ENCODE results near the gene CCM2.
A peak's percentile ranks its signal among the peaks of the same experiment; 100 is the strongest.

DNA sequence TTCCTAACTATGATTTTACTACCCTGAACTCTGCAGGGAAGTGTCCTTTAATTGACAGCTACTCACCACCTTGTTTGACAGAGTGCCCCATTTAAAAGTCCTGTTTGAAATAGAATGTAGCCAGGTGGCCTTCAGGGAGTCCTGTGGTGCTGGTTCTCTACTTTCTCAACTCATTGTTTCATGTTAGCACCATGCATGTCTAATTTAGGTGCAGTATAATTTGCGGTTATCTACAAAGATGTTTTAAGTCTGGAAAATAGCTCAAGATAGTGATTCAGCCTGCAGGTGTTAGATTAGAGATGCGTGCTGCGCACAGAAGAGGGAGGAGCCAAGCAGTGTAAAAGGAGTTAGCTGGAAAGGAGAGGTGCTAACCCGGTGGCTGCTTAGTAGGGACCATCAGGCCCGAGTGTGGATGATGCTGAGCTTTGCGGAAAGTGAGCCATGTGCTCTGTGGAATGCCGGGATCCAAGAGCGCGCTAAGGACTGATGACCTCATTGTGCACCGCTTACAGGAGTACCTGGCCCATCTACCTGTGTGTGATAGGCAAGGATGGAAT lies 1.2 kb downstream of the CCM2 start:
- TF ChIP-seq POLR2A (IDR thresholded peaks at IDR 0.05; ENCODE audit: low read depth, low read length) (peak; percentile 55), POLR2AphosphoS5 (IDR thresholded peaks at IDR 0.05; ENCODE audit: low read depth, low read length) (0 out of 2 replicates have a peak, but pooled peaks have one; percentile 53), TAF1 (IDR thresholded peaks at IDR 0.05; ENCODE audit: borderline replicate concordance, low read depth, low read length) (no peak)
